ENCODE data around the gene JUNB.

- TF ChIP-seq ZFP30 (CRISPR knock-in tag; IDR thresholded peaks at IDR 0.05) (no peak), BACH2 (CRISPR knock-in tag; IDR thresholded peaks at IDR 0.05; ENCODE audit: borderline replicate concordance) (no peak), GLIS3 (CRISPR knock-in tag; IDR thresholded peaks at IDR 0.05) (no peak), TOX (CRISPR knock-in tag; IDR thresholded peaks at IDR 0.05; ENCODE audit: borderline replicate concordance) (no peak), TCF4 (CRISPR knock-in tag; IDR thresholded peaks at IDR 0.05; ENCODE audit: borderline replicate concordance) (no peak), ZNF8 (CRISPR knock-in tag; IDR thresholded peaks at IDR 0.05) (no peak)
These were observed 43.3 kb downstream of the JUNB start, which contains the start of gene RTBDN for GRCh38 chr19:12834566-12834943.
